GM13977 (cell line): Measurements from ENCODE around the gene PDCD2L.
"Not testable (repeated sequence)": the region's sequence is repeated elsewhere in the genome, so short reads cannot be mapped to it uniquely, and the experiment has no call there.

Experiments
- DNase-seq: peaks from one replicate; pipeline ENCODE4 v3.0.0; 2012; ENCODE audit warnings: low spot score
- in situ Hi-C: fragments of 300-500 bp; cut with MboI; formaldehyde crosslinking; loops from one replicate; pipeline ENCODE4 v1.12.0; 2022; ENCODE audit warnings: low sequenced_read_pairs, low pct_unique_long_range_greater_than_20kb, mixed read lengths, inconsistent platforms; ENCODE audit not compliant: unreplicated experiment
- TF ChIP-seq, protein P1 (sequence below): IDR thresholded peaks from 2 replicates; pipeline ENCODE4 v1.5.1; 2012; ENCODE audit warnings: mild to moderate bottlenecking, control low read depth; ENCODE audit not compliant: insufficient read depth; ENCODE audit errors: extremely low read depth, missing control alignments

PDCD2L gene

DNA sequence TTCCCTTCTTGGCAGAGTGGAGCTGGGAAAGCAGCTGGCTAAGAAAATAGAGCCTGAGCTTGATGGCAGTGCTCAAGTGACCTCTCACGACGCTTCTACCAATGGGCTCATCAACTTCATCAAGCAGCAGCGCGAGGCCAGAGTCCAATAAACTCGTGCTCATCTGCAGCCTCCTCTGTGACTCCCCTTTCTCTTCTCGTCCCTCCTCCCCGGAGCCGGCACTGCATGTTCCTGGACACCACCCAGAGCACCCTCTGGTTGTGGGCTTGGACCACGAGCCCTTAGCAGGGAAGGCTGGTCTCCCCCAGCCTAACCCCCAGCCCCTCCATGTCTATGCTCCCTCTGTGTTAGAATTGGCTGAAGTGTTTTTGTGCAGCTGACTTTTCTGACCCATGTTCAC lies 4.3 kb upstream of the PDCD2L start:
- in situ Hi-C loops: no loop called here
- DNase-seq: no peak
- TF ChIP-seq, protein P1, sequence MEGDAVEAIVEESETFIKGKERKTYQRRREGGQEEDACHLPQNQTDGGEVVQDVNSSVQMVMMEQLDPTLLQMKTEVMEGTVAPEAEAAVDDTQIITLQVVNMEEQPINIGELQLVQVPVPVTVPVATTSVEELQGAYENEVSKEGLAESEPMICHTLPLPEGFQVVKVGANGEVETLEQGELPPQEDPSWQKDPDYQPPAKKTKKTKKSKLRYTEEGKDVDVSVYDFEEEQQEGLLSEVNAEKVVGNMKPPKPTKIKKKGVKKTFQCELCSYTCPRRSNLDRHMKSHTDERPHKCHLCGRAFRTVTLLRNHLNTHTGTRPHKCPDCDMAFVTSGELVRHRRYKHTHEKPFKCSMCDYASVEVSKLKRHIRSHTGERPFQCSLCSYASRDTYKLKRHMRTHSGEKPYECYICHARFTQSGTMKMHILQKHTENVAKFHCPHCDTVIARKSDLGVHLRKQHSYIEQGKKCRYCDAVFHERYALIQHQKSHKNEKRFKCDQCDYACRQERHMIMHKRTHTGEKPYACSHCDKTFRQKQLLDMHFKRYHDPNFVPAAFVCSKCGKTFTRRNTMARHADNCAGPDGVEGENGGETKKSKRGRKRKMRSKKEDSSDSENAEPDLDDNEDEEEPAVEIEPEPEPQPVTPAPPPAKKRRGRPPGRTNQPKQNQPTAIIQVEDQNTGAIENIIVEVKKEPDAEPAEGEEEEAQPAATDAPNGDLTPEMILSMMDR: no peak

- in situ Hi-C loops, DNase-seq: not testable (repeated sequence)
Observed at GRCh38 chr19:34400844-34401243, 3.4 kb upstream of the PDCD2L start.

DNA sequence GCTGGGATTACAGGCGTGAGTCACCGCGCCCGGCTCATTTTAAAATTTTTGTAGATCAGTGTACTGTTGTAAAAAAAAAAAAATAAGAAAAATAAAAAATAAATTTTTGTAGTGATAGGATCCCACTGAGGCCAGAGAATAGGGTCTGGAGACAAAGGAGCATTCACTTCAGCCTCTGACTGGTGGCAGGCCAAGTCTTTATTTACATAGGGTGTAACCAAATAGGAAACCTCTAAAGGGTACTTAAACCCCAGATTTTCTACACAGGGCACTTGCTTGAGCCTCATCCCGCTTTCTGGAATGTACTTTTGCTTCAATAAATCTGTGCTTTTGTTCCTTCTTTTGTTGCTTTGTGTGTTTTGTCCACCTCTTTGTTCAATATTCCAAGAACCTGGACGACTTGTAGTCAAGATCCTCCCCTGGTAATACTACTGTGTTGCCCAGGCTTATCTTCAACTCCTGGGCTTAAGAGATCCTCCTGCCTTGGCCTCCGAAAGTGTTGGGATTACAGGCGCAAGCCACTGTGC lies 2.1 kb upstream of the PDCD2L start:
- DNase-seq: no peak
- TF ChIP-seq, protein P1: no peak
- in situ Hi-C loops: no loop called here

- no peak for DNase-seq
- in situ Hi-C loops: no loop called here
- TF ChIP-seq, protein P1: no peak
Observed at GRCh38 chr19:34403784-34404108, 453 bp upstream of the PDCD2L start.

- DNase-seq: no peak
- in situ Hi-C loops: no loop called here
Observed at GRCh38 chr19:34405892-34406660, 1.9 kb downstream of the PDCD2L start.

DNA sequence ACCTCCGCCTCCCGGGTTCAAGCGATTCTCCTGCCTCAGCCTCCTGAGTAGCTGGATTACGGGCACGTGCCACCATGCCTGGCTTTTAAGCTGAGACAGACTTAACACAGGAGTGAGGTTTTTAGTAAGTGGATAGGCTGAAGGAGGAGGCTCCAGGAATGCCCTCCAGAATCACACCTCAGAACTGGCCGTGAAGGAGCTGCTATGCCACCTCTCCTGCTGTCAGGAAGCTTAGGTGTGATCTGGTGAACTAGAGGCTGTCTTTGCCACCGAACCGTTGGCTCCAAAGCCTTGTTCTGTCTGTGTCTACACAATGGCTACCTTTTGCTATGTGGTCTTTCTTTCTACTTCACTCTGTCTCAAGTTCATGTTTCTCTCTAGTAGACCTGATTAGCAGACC lies 4.2 kb downstream of the PDCD2L start:
- TF ChIP-seq, protein P1: no peak
- no peak for DNase-seq
- in situ Hi-C loops: no loop called here

More at GRCh38 chr19:34405892-34406660, 1.9 kb downstream of the PDCD2L start:
- TF ChIP-seq, protein P1: no peak

- TF ChIP-seq, protein P1: no peak
- no peak for DNase-seq
- in situ Hi-C loops: no loop called here
Observed at GRCh38 chr19:34409189-34410164, 5.3 kb downstream of the PDCD2L start.
